Measurements from ENCODE around the gene SETDB1. TPM values are rescaled to one million over a fixed set of nuclear protein-coding genes. Genes with fewer than 3 reads are reported as not detected.

SETDB1 gene
- total RNA-seq, 1 donor from 2014 or later: 81.6 TPM

- no peak overlapping the region for H3K27ac Mint-ChIP-seq (ENCODE audit: unreplicated experiment)
- H3K9me3 Mint-ChIP-seq: no peaks in the 10 kb centered on the region
- DNase-seq (ENCODE audit: low read depth, low spot score): no peak
- H3K36me3 Mint-ChIP-seq (ENCODE audit: low read depth): no peaks in the 10 kb centered on the region
- H3K27me3 Mint-ChIP-seq (ENCODE audit: low read depth): no peaks in the 10 kb centered on the region
- H3K4me3 Mint-ChIP-seq: no peak overlapping the region
- H3K4me1 Mint-ChIP-seq: peaks cover 19% of the 10 kb centered on the region
- TF ChIP-seq CTCF (conservative IDR thresholded peaks at IDR 0.05): no peak
Observed at GRCh38 chr1:150981177-150981804, 55.1 kb downstream of the SETDB1 start.

DNA sequence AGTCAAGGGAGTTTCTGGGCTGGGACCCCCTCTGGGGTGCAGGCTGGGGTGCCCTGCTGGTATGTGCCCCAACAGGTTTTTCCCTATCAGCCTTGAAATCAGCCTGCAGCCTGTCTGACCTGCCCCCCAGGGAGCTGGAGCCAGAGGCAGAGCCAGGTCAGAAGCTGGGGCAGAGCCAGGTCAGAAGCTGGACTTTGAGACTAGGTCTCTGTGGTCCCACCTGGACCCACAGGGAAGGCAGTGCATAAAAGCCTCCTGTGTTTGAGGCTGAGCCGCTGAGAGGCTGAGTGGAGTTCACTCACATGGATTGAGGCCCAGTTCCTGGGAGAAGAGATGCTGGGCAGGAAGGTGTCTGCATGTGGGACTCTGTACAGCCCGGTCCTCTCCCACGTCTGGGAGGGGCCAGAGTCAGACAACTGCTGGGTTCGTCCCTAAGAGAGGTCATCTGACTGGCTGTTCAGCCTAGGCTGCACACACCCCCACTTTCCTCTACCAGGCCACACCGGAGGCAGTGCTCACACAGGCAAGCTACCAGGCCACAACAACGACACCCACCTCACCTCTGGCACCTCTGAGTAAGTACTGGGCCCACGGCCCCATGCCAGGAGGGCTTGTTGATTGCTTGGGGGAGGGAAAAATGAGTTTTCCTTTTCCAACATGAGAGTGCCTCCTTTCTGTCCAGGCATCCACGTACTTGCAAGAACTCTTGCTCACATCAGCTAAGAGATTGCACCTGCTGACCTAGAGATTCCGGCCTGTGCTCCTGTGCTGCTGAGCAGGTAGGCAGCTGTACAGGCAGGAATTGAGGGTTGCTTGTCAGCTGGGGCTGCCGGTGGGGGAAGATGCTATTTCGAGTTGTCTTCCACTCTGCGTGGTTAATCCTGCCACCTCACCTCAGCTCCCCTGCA is 55.9 kb downstream of the SETDB1 start, which contains the start of gene ANXA9:
Gene ANXA9 (plus strand): TSS at position 488 of the 908 bp plus-strand sequence. CDS start 814 bp downstream, outside the sequence.
- TF ChIP-seq CTCF (conservative IDR thresholded peaks at IDR 0.05): no peak
- H3K27me3 Mint-ChIP-seq (ENCODE audit: low read depth): no peaks in the 10 kb centered on the region
- peaks cover 11% of the 10 kb centered on the region for H3K4me1 Mint-ChIP-seq
- H3K9me3 Mint-ChIP-seq: no peaks in the 10 kb centered on the region
- no peak for DNase-seq (ENCODE audit: low read depth, low spot score)
- H3K36me3 Mint-ChIP-seq (ENCODE audit: low read depth): no peaks in the 10 kb centered on the region
- H3K27ac Mint-ChIP-seq (ENCODE audit: unreplicated experiment): no peak within 1 kb of the TSS
- no peak within 1 kb of the TSS for H3K4me3 Mint-ChIP-seq

GRCh38 chr1:150985179-150985825 is 59.1 kb downstream of the SETDB1 start:
- Mint-ChIP-seq H3K9me3 (no peaks in the 10 kb centered on the region), H3K27ac (ENCODE audit: unreplicated experiment) (no peak overlapping the region), H3K36me3 (ENCODE audit: low read depth) (no peaks in the 10 kb centered on the region), H3K27me3 (ENCODE audit: low read depth) (no peaks in the 10 kb centered on the region), H3K4me3 (no peak overlapping the region), H3K4me1 (no peaks in the 10 kb centered on the region)
- no peak for TF ChIP-seq CTCF (conservative IDR thresholded peaks at IDR 0.05)
- DNase-seq (ENCODE audit: low read depth, low spot score): no peak

- Mint-ChIP-seq H3K27me3 (ENCODE audit: low read depth) (no peaks in the 10 kb centered on the region), H3K4me3 (no peak overlapping the region), H3K27ac (ENCODE audit: unreplicated experiment) (no peak overlapping the region), H3K36me3 (ENCODE audit: low read depth) (no peaks in the 10 kb centered on the region), H3K9me3 (no peaks in the 10 kb centered on the region), H3K4me1 (peaks cover 3% of the 10 kb centered on the region)
- TF ChIP-seq CTCF (conservative IDR thresholded peaks at IDR 0.05): no peak
- no peak for DNase-seq (ENCODE audit: low read depth, low spot score)
Observed at GRCh38 chr1:150987924-150988323, 61.8 kb downstream of the SETDB1 start.

GRCh38 chr1:150992626-150993025 is 66.5 kb downstream of the SETDB1 start:
- no peak for TF ChIP-seq CTCF (conservative IDR thresholded peaks at IDR 0.05)
- Mint-ChIP-seq H3K36me3 (ENCODE audit: low read depth) (no peaks in the 10 kb centered on the region), H3K4me3 (no peak overlapping the region), H3K4me1 (peaks cover 10% of the 10 kb centered on the region), H3K9me3 (no peaks in the 10 kb centered on the region), H3K27ac (ENCODE audit: unreplicated experiment) (no peak overlapping the region), H3K27me3 (ENCODE audit: low read depth) (no peaks in the 10 kb centered on the region)
- no peak for DNase-seq (ENCODE audit: low read depth, low spot score)
